OCI-LY1 (cell line): ENCODE results near the gene PRKCE.

Experiments
- H2AFZ ChIP-seq: fragments of 200-600 bp; sonication (generic), shearing (Covaris generic); 2 replicates; pipeline ENCODE4 v1.6.0; 2014; ENCODE audit warnings: antibody characterized with exemption, mild to moderate bottlenecking, low read length
- H3F3A ChIP-seq: fragments of 200-600 bp; sonication (generic), shearing (Covaris generic); 2 replicates; pipeline ENCODE4 v1.6.0; 2014; ENCODE audit warnings: mild to moderate bottlenecking, antibody characterized with exemption, low read length, moderate library complexity; ENCODE audit not compliant: insufficient read depth
- H3K27ac ChIP-seq: fragments of 200-600 bp; sonication (generic); 2 replicates; pipeline ENCODE4 v1.5.1; 2014; ENCODE audit warnings: low read length, mixed run types, mild to moderate bottlenecking, low read depth; ENCODE audit not compliant: poor library complexity, severe bottlenecking
- H3K27me3 ChIP-seq: fragments of 200-600 bp; sonication (generic); 2 replicates; pipeline ENCODE4 v1.6.0; 2014; ENCODE audit warnings: antibody characterized with exemption, mild to moderate bottlenecking, low read length, moderate library complexity; ENCODE audit not compliant: insufficient read depth
- H3K36me3 ChIP-seq: fragments of 200-600 bp; sonication (generic); 2 replicates; pipeline ENCODE4 v1.6.1; 2014; ENCODE audit warnings: mild to moderate bottlenecking, antibody characterized with exemption, low read length, moderate library complexity, mixed read lengths; ENCODE audit not compliant: insufficient read depth
- H3K4me1 ChIP-seq: fragments of 200-600 bp; sonication (generic); 2 replicates; pipeline ENCODE4 v1.5.1; 2014; ENCODE audit warnings: mild to moderate bottlenecking, low read length, moderate library complexity; ENCODE audit not compliant: insufficient read depth, severe bottlenecking
- H3K4me2 ChIP-seq: fragments of 200-600 bp; sonication (generic), shearing (Covaris generic); 2 replicates; pipeline ENCODE4 v1.6.1; 2014; ENCODE audit warnings: low read length
- H3K4me3 ChIP-seq: fragments of 200-600 bp; sonication (generic); 2 replicates; pipeline ENCODE4 v1.5.1; 2014; ENCODE audit warnings: low read length, low read depth, mild to moderate bottlenecking, mixed read lengths; ENCODE audit not compliant: poor library complexity, severe bottlenecking
- H3K79me2 ChIP-seq: fragments of 200-600 bp; shearing (Covaris generic); 2 replicates; pipeline ENCODE4 v1.6.1; 2016; ENCODE audit warnings: mixed run types, low read length, mixed read lengths; ENCODE audit not compliant: insufficient read depth
- H3K9ac ChIP-seq: fragments of 200-600 bp; sonication (generic), shearing (Covaris generic); 2 replicates; pipeline ENCODE4 v1.6.1; 2014; ENCODE audit warnings: mild to moderate bottlenecking, low read length, mixed read lengths
- H3K9me2 ChIP-seq: fragments of 200-600 bp; sonication (generic), shearing (Covaris generic); 2 replicates; pipeline ENCODE4 v1.6.1; 2014; ENCODE audit warnings: low read depth, mild to moderate bottlenecking, low read length, mixed read lengths
- H3K9me3 ChIP-seq: fragments of 200-600 bp; shearing (Covaris generic); 2 replicates; pipeline ENCODE4 v1.6.1; 2014; ENCODE audit warnings: low read length, mixed read lengths
- H4K20me1 ChIP-seq: fragments of 200-600 bp; sonication (generic), shearing (Covaris generic); 2 replicates; pipeline ENCODE4 v1.6.0; 2016; ENCODE audit warnings: mild to moderate bottlenecking, low read length; ENCODE audit not compliant: insufficient read depth
- CTCF ChIP-seq: fragments of 200-600 bp; sonication (generic), shearing (Covaris generic); IDR thresholded peaks from 2 replicates; pipeline ENCODE4 v1.5.1; 2017; ENCODE audit warnings: mild to moderate bottlenecking, antibody characterized with exemption, low read length, moderate library complexity, mixed read lengths
- EZH2 ChIP-seq: fragments of 200-600 bp; sonication (generic), shearing (Covaris generic); IDR thresholded peaks from 2 replicates; pipeline ENCODE4 v1.8.0; 2017; ENCODE audit warnings: borderline replicate concordance, mixed run types, mild to moderate bottlenecking, antibody characterized with exemption, low read length, moderate library complexity, mixed read lengths

PRKCE gene

GRCh38 chr2:46098621-46099062 is 447.2 kb downstream of the PRKCE start:
- no peak overlapping the region for H3K4me3 ChIP-seq
- no peak overlapping the region for H3K27ac ChIP-seq
- TF ChIP-seq CTCF (no peak), EZH2 (no peak)
- H3K36me3 ChIP-seq = peaks cover 5% of the 10 kb centered on the region
- H3K79me2 ChIP-seq = no peaks in the 10 kb centered on the region
- no peaks in the 10 kb centered on the region for H4K20me1 ChIP-seq
- no peaks in the 10 kb centered on the region for H3K4me1 ChIP-seq
- no peak overlapping the region for H3K4me2 ChIP-seq
- 0 out of 2 replicates have a peak, but pooled peaks cover 7% of the 10 kb centered on the region for H3K9me3 ChIP-seq
- no peaks in the 10 kb centered on the region for H3F3A ChIP-seq
- no peaks in the 10 kb centered on the region for H3K9me2 ChIP-seq
- no peak overlapping the region for H3K9ac ChIP-seq
- H2AFZ ChIP-seq = no peak overlapping the region
- no peaks in the 10 kb centered on the region for H3K27me3 ChIP-seq

GRCh38 chr2:46101557-46102220 is 450.2 kb downstream of the PRKCE start:
- no peaks in the 10 kb centered on the region for H4K20me1 ChIP-seq
- no peak overlapping the region for H2AFZ ChIP-seq
- no peaks in the 10 kb centered on the region for H3K4me1 ChIP-seq
- no peak overlapping the region for H3K4me3 ChIP-seq
- no peak overlapping the region for H3K9ac ChIP-seq
- TF ChIP-seq EZH2 (no peak), CTCF (no peak)
- no peaks in the 10 kb centered on the region for H3K9me2 ChIP-seq
- peaks cover 8% of the 10 kb centered on the region; the same call in 1 of the 2 replicates for H3K9me3 ChIP-seq
- no peak overlapping the region for H3K27ac ChIP-seq
- H3F3A ChIP-seq = no peaks in the 10 kb centered on the region
- H3K4me2 ChIP-seq = no peak overlapping the region
- H3K27me3 ChIP-seq = no peaks in the 10 kb centered on the region
- H3K79me2 ChIP-seq = no peaks in the 10 kb centered on the region
- H3K36me3 ChIP-seq = peaks cover 11% of the 10 kb centered on the region; the same call in 1 of the 2 replicates

GRCh38 chr2:46106690-46107089 is 455.2 kb downstream of the PRKCE start:
- no peak for TF ChIP-seq CTCF
- TF ChIP-seq EZH2 = no peak
- Histone ChIP-seq H3K9me2 (no peaks in the 10 kb centered on the region), H3K9me3 (peaks cover 8% of the 10 kb centered on the region; the same call in 1 of the 2 replicates), H3K4me2 (no peak overlapping the region), H3K9ac (no peak overlapping the region), H2AFZ (no peak overlapping the region), H3K36me3 (peaks cover 11% of the 10 kb centered on the region; the same call in 1 of the 2 replicates), H3K79me2 (no peaks in the 10 kb centered on the region), H4K20me1 (no peaks in the 10 kb centered on the region), H3K27ac (no peak overlapping the region), H3K4me3 (no peak overlapping the region), H3K4me1 (no peaks in the 10 kb centered on the region), H3K27me3 (no peaks in the 10 kb centered on the region), H3F3A (no peaks in the 10 kb centered on the region)
